Measurements from ENCODE around the gene TUBA3E. TPM values are rescaled to one million over a fixed set of nuclear protein-coding genes. Genes with fewer than 3 reads are reported as not detected.
"Not testable (repeated sequence)": the region's sequence is repeated elsewhere in the genome, so short reads cannot be mapped to it uniquely, and the experiment has no call there.

The TUBA3E gene
- 47.1 TPM for total RNA-seq
- long read RNA-seq, partial matches to known transcripts = 108 of 115 reads
- long read RNA-seq, other reads (novel, unspliced or antisense) = 7 of 115 reads

GRCh38 chr2:130198343-130198742 is at the start of gene TUBA3E:
TUBA3E (minus strand) TSS chr2:130198439; CDS start chr2:130198360, 79 bp downstream.
- intact Hi-C loops (cut with micrococcal nuclease) = no loop called here
- H3K9me3 ChIP-seq (replicated peaks) = no peaks in the 10 kb centered on the region
- no peaks in the 10 kb centered on the region for H3K36me3 ChIP-seq
- no peak for DNase-seq
- no peaks in the 10 kb centered on the region for H3K27me3 ChIP-seq (ENCODE audit: low read depth)
- H3K4me1 ChIP-seq = peaks cover 6% of the 10 kb centered on the region
- H3K27ac ChIP-seq (replicated peaks) = no peak within 1 kb of the TSS
- H3K4me3 ChIP-seq = no peak within 1 kb of the TSS
- no peak for TF ChIP-seq CTCF (IDR thresholded peaks at IDR 0.05; ENCODE audit: borderline replicate concordance)

DNA sequence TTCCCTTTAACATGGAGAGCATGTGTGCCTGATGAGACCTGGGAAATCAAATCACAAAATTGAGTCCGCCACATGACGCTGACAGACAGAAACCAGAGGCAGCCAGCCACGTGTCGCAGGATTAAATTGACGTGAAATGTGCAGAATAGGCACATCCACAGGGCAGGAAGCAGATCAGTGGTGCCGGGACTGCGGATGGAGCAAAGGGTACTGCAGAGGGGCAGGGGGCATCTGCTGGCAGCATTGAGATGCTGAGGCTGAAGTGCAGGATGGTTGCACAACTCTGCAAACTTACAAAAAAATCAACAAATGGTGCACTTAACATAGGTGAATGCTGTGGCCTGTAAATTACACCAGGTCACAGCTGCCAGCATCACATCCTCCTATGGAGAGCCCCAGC is 48.2 kb upstream of the TUBA3E start:
- peaks cover 55% of the 10 kb centered on the region for H3K27me3 ChIP-seq (ENCODE audit: low read depth)
- intact Hi-C loops (cut with micrococcal nuclease) = no loop called here
- no peak for TF ChIP-seq CTCF (IDR thresholded peaks at IDR 0.05; ENCODE audit: borderline replicate concordance)

DNA sequence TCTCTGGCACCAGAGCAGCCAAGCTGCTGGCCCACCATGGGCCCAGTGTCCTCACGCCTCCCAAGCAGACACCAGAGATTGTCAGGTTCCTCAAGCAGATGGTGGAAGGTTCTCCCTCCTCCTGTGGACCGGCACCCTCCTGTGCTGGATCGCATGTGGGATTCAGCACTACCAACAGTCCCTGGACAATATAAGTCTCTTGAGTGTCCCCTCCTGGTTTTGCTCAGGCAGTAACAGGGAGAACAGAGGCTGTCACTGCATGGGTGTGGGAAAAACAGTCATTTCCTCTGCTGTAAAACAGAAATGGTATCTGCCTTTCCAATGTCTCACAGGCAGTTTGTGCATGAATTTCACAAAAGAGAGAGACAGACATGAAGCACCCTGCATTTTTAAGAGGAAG is 47.7 kb upstream of the TUBA3E start:
- Histone ChIP-seq H3K36me3 (no peaks in the 10 kb centered on the region), H3K27ac (replicated peaks) (no peak overlapping the region), H3K27me3 (ENCODE audit: low read depth) (peaks cover 51% of the 10 kb centered on the region), H3K4me3 (no peak overlapping the region), H3K4me1 (no peaks in the 10 kb centered on the region), H3K9me3 (replicated peaks) (no peaks in the 10 kb centered on the region)
- intact Hi-C loops (cut with micrococcal nuclease) = no loop called here
- TF ChIP-seq CTCF (IDR thresholded peaks at IDR 0.05; ENCODE audit: borderline replicate concordance) = no peak
- DNase-seq = no peak

More for the DNA sequence above, 48.2 kb upstream of the TUBA3E start:
- DNase-seq = no peak
- Histone ChIP-seq H3K36me3 (no peaks in the 10 kb centered on the region), H3K4me3 (no peak overlapping the region), H3K27ac (replicated peaks) (no peak overlapping the region), H3K9me3 (replicated peaks) (no peaks in the 10 kb centered on the region), H3K4me1 (no peaks in the 10 kb centered on the region)

- H3K4me3 ChIP-seq = no peak overlapping the region
- H3K4me1 ChIP-seq = no peaks in the 10 kb centered on the region
- no peaks in the 10 kb centered on the region for H3K36me3 ChIP-seq
- no peak for TF ChIP-seq CTCF (IDR thresholded peaks at IDR 0.05; ENCODE audit: borderline replicate concordance)
- DNase-seq = no peak
- no peaks in the 10 kb centered on the region for H3K9me3 ChIP-seq (replicated peaks)
- no peak overlapping the region for H3K27ac ChIP-seq (replicated peaks)
- intact Hi-C loops (cut with micrococcal nuclease) = no loop called here
- H3K27me3 ChIP-seq (ENCODE audit: low read depth) = peaks cover 26% of the 10 kb centered on the region
These were observed 45.1 kb upstream of the TUBA3E start for GRCh38 chr2:130243359-130243758.

GRCh38 chr2:130241041-130241707 is 42.9 kb upstream of the TUBA3E start:
- no peaks in the 10 kb centered on the region for H3K4me1 ChIP-seq
- no peaks in the 10 kb centered on the region for H3K9me3 ChIP-seq (replicated peaks)
- DNase-seq = no peak
- no peaks in the 10 kb centered on the region for H3K36me3 ChIP-seq
- no peak overlapping the region for H3K27ac ChIP-seq (replicated peaks)
- peaks cover 8% of the 10 kb centered on the region for H3K27me3 ChIP-seq (ENCODE audit: low read depth)
- no peak overlapping the region for H3K4me3 ChIP-seq
- no peak for TF ChIP-seq CTCF (IDR thresholded peaks at IDR 0.05; ENCODE audit: borderline replicate concordance)
- intact Hi-C loops (cut with micrococcal nuclease) = no loop called here

DNA sequence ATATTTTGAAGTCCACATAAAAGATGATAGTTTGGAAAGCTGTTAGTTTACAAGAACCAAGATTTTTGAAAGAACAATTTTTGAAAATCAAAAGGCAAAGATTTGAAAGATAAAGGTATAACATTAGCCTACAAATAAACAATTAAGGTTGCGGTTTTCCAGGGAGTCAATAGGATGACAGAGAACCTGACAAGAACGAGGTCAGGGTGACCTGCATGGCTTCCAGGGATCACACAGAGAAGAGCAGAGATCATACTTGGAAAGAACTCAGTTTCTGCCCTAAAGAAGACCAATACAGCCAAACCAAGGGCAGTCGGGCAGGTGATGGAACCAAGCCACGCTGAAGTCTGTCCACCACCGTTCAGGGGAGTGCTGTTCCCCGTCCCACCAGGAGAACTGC is 41.3 kb upstream of the TUBA3E start:
- H3K4me1 ChIP-seq; H3K4me3 ChIP-seq; H3K9me3 ChIP-seq (replicated peaks); H3K27ac ChIP-seq (replicated peaks); H3K36me3 ChIP-seq; intact Hi-C loops (cut with micrococcal nuclease); DNase-seq: not testable (repeated sequence)
- peaks cover 14% of the 10 kb centered on the region for H3K27me3 ChIP-seq (ENCODE audit: low read depth)

DNA sequence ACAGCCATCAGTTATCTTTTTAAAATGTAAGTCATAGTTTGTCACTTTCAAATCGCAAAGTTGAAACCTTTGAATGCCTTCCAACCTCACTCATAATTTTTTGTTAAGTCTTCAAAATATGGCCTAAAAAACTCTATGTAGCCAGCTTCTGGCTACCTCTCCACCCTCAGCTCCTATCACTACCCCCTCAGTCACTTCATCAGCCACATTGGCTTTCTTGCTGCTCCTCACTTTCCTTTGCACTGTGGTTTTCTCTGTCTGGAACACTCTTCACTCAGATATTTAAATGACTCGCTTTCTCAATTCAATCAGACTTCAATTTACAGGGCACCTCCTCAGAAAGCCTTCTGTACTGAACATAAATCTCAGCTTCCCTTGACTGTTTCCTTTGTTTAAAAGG is 34.8 kb upstream of the TUBA3E start:
- DNase-seq; H3K4me1 ChIP-seq; intact Hi-C loops (cut with micrococcal nuclease); H3K36me3 ChIP-seq; H3K4me3 ChIP-seq; H3K9me3 ChIP-seq (replicated peaks); H3K27ac ChIP-seq (replicated peaks): not testable (repeated sequence)
- peaks cover 43% of the 10 kb centered on the region for H3K27me3 ChIP-seq (ENCODE audit: low read depth)

All from left ventricle myocardium inferior (tissue), 1 donor.